NCI-H82 (cell line): Measurements from ENCODE around the gene RPAP2.
"Not testable (repeated sequence)": the region's sequence is repeated elsewhere in the genome, so short reads cannot be mapped to it uniquely, and the experiment has no call there.

Source experiments
- DNase-seq: peaks from one replicate; lab custom pipeline; 2025; lab: John Stamatoyannopoulos, UW

The RPAP2 gene

GRCh38 chr1:92376345-92376744 lies 77.5 kb downstream of the RPAP2 start:
- DNase-seq = no peak

- not testable (repeated sequence) for DNase-seq
These were observed 79.1 kb downstream of the RPAP2 start for GRCh38 chr1:92377991-92378390.

- no peak for DNase-seq
These were observed 82.0 kb downstream of the RPAP2 start for GRCh38 chr1:92380867-92381266.

- DNase-seq = not testable (repeated sequence)
These were observed 95.1 kb downstream of the RPAP2 start for GRCh38 chr1:92393966-92394365.

- no peak for DNase-seq
These were observed 99.7 kb downstream of the RPAP2 start for GRCh38 chr1:92398519-92398918.

- DNase-seq = no peak
These were observed 100.2 kb downstream of the RPAP2 start for GRCh38 chr1:92399076-92399475.

GRCh38 chr1:92404661-92405060 lies 105.8 kb downstream of the RPAP2 start:
- no peak for DNase-seq

GRCh38 chr1:92408825-92409224 lies 110.0 kb downstream of the RPAP2 start:
- DNase-seq = no peak

GRCh38 chr1:92409946-92410549 lies 111.2 kb downstream of the RPAP2 start:
- DNase-seq = no peak

- peak; percentile 78 for DNase-seq
These were observed 111.8 kb downstream of the RPAP2 start for GRCh38 chr1:92410706-92411105.

- DNase-seq = no peak
These were observed 112.7 kb downstream of the RPAP2 start for GRCh38 chr1:92411511-92411910.

- DNase-seq = no peak
These were observed 120.8 kb downstream of the RPAP2 start for GRCh38 chr1:92419642-92420041.

- peak; percentile 57 for DNase-seq
These were observed 125.5 kb downstream of the RPAP2 start for GRCh38 chr1:92424381-92424780.

GRCh38 chr1:92425617-92426016 lies 126.8 kb downstream of the RPAP2 start:
- peak; percentile 97 for DNase-seq

GRCh38 chr1:92430030-92430429 lies 131.2 kb downstream of the RPAP2 start:
- DNase-seq = no peak

- not testable (repeated sequence) for DNase-seq
These were observed 135.7 kb downstream of the RPAP2 start for GRCh38 chr1:92434572-92434971.

- DNase-seq = no peak
These were observed 140.4 kb downstream of the RPAP2 start for GRCh38 chr1:92439291-92439690.

GRCh38 chr1:92441316-92441696 lies 142.4 kb downstream of the RPAP2 start:
- no peak for DNase-seq

GRCh38 chr1:92441697-92442342 lies 143.0 kb downstream of the RPAP2 start:
- no peak for DNase-seq

GRCh38 chr1:92442351-92442750 lies 143.5 kb downstream of the RPAP2 start:
- DNase-seq = no peak

GRCh38 chr1:92443893-92444292 lies 145.0 kb downstream of the RPAP2 start:
- no peak for DNase-seq

GRCh38 chr1:92444351-92444750 lies 145.5 kb downstream of the RPAP2 start:
- DNase-seq = no peak

GRCh38 chr1:92445865-92446264 lies 147.0 kb downstream of the RPAP2 start:
- DNase-seq = no peak

- no peak for DNase-seq
These were observed 147.7 kb downstream of the RPAP2 start for GRCh38 chr1:92446546-92446945.
